Gastrocnemius medialis (tissue), 4 donors: ENCODE measurements around the gene ETS2. TPM values are rescaled to one million over a fixed set of nuclear protein-coding genes. Genes with fewer than 3 reads are reported as not detected.

ENCODE experiments used
- ATAC-seq, 2 donors: fragments of 150-250 bp; one replicate each; pipeline ENCODE4 v1.9.1; 2016
- DNase-seq, 2 donors: peaks; one replicate each; pipeline ENCODE4 v3.0.0-alpha.2; 2019
- H3K27ac ChIP-seq, 4 donors: fragments of 200-600 bp; sonication (generic); 1 replicate in 1 of 4; 2 replicates in 3 of 4; pipeline ENCODE4 v1.5.1; 2016 to 2018; ENCODE audit warnings: mild to moderate bottlenecking in 2 of 4, moderate library complexity in 1 of 4
- H3K27me3 ChIP-seq, 3 donors: fragments of 200-600 bp; sonication (generic) in 2 of 3; 1 replicate in 1 of 3; 2 replicates in 2 of 3; pipeline versions ENCODE4 v1.5.1 to v1.6.0; 2016 to 2019; ENCODE audit warnings: mild to moderate bottlenecking in 1 of 3, moderate library complexity in 1 of 3
- H3K36me3 ChIP-seq, 2 donors: fragments of 200-600 bp; sonication (generic) in 1 of 2; one replicate each; pipeline ENCODE4 v1.5.1; 2017 to 2018
- H3K4me1 ChIP-seq, 2 donors: fragments of 200-600 bp; sonication (generic) in 1 of 2; one replicate each; pipeline ENCODE4 v1.5.1; 2016 to 2017; ENCODE audit warnings: mild to moderate bottlenecking in 2 of 2
- H3K4me3 ChIP-seq, 4 donors: fragments of 200-600 bp; sonication (generic) in 3 of 4; 1 replicate in 1 of 4; 2 replicates in 3 of 4; pipeline ENCODE4 v1.5.1; 2016 to 2019; ENCODE audit warnings: mild to moderate bottlenecking in 2 of 4
- H3K9me3 ChIP-seq, 3 donors: fragments of 200-600 bp; sonication (generic) in 2 of 3; 1 replicate in 1 of 3; 2 replicates in 2 of 3; pipeline ENCODE4 v1.5.1; 2016 to 2019
- CTCF ChIP-seq, 5 experiments: fragments of 450-650 bp in 3 of 5; fragments of 200-600 bp in 2 of 5; sonication (generic) in 2 of 5; IDR thresholded peaks in 4 of 5; conservative IDR thresholded peaks in 1 of 5; 1 replicate in 4 of 5; 2 replicates in 1 of 5; pipeline ENCODE4 v1.5.1; 2016 to 2019; ENCODE audit warnings: antibody characterized with exemption in 5 of 5, mild to moderate bottlenecking in 3 of 5, moderate library complexity in 3 of 5
- POLR2A ChIP-seq, 2 donors: fragments of 450-650 bp; IDR thresholded peaks; one replicate each; pipeline ENCODE4 v1.6.1; 2017; ENCODE audit warnings: antibody characterized with exemption in 2 of 2, mild to moderate bottlenecking in 2 of 2, moderate library complexity in 2 of 2
- in situ Hi-C, 4 donors: fragments of 200-750 bp; cut with MboI; loops; one replicate each; pipeline versions ENCODE4 v1.15.0 to v1.8.0; 2017; ENCODE audit warnings: low sequenced_read_pairs in 4 of 4
- intact Hi-C: fragments of 100-400 bp; cut with DNase I; formaldehyde crosslinking; loops from one replicate; pipeline ENCODE4 v1.15.1; 2023; ENCODE audit warnings: low total_unique reads
- total RNA-seq, 4 donors: library from RNA; depleted of rRNA; stranded (reverse); fragments of >200 nt; gene quantifications; one replicate each; pipeline versions ENCODE4 v1.1.0 to v1.2.3, GENCODE V29; 2016

Gene ETS2
- total RNA-seq, 4 donors from 2014 or later: 51.5 to 136 (median 59.3) TPM

GRCh38 chr21:38807441-38807871 lies 1.7 kb downstream of the ETS2 start:
- H3K27ac ChIP-seq: peak overlapping the region; percentile 92 to 98 (median 97)

GRCh38 chr21:38807986-38808385 lies 2.3 kb downstream of the ETS2 start:
- DNase-seq (no peak), ATAC-seq (no peak)
- H3K9me3 ChIP-seq: no peaks in the 10 kb centered on the region
- peak overlapping the region; percentile 92 to 98 (median 97) for H3K27ac ChIP-seq
- H3K27me3 ChIP-seq: no peaks in the 10 kb centered on the region
- TF ChIP-seq POLR2A (IDR thresholded peaks at IDR 0.05): peak in 1 of 2 donors; percentile 15
- TF ChIP-seq CTCF (IDR thresholded peaks at IDR 0.05 in 4 of 5, conservative IDR thresholded peaks at IDR 0.05 in 1 of 5): no peak
- H3K4me3 ChIP-seq: peak overlapping the region; percentile 74 to 94 (median 84)
- intact Hi-C loops: loop anchor here (5.0 kb wide), 4 partner anchors 44 to 504 kb away; partner anchors contain the start of genes BRWD1 and PSMG1
- peaks cover 3 to 44% of the 10 kb centered on the region in 2 donors for H3K36me3 ChIP-seq
- peaks cover 15 to 37% of the 10 kb centered on the region in 2 donors for H3K4me1 ChIP-seq
- in situ Hi-C loops: loop anchor here (5.0 to 25.0 kb wide), 5 partner anchors 71 to 317 kb away; no protein-coding TSS in a partner anchor

More at GRCh38 chr21:38807441-38807871, 1.7 kb downstream of the ETS2 start:
- in situ Hi-C loops: loop anchor here (5.0 to 25.0 kb wide), 5 partner anchors 70 to 317 kb away; no protein-coding TSS in a partner anchor
- H3K9me3 ChIP-seq: no peaks in the 10 kb centered on the region
- DNase-seq (no peak), ATAC-seq (no peak)
- intact Hi-C loops: loop anchor here (5.0 kb wide), 4 partner anchors 45 to 505 kb away; partner anchors contain the start of genes BRWD1 and PSMG1
- TF ChIP-seq POLR2A (IDR thresholded peaks at IDR 0.05) (no peak), CTCF (IDR thresholded peaks at IDR 0.05 in 4 of 5, conservative IDR thresholded peaks at IDR 0.05 in 1 of 5) (no peak)
- no peaks in the 10 kb centered on the region for H3K27me3 ChIP-seq
- peaks cover 3 to 39% of the 10 kb centered on the region in 2 donors for H3K36me3 ChIP-seq
- peak overlapping the region; percentile 74 to 94 (median 84) for H3K4me3 ChIP-seq
- peaks cover 15 to 32% of the 10 kb centered on the region in 2 donors for H3K4me1 ChIP-seq

GRCh38 chr21:38809198-38809878 lies 3.6 kb downstream of the ETS2 start:
- no peaks in the 10 kb centered on the region for H3K9me3 ChIP-seq
- no peaks in the 10 kb centered on the region for H3K27me3 ChIP-seq
- no peak for DNase-seq
- H3K4me1 ChIP-seq: peaks cover 15 to 41% of the 10 kb centered on the region in 2 donors
- no peak for ATAC-seq
- H3K4me3 ChIP-seq: peak overlapping the region; percentile 74 to 94 (median 84)
- TF ChIP-seq CTCF (IDR thresholded peaks at IDR 0.05 in 4 of 5, conservative IDR thresholded peaks at IDR 0.05 in 1 of 5): no peak
- TF ChIP-seq POLR2A (IDR thresholded peaks at IDR 0.05): no peak
- H3K27ac ChIP-seq: peak overlapping the region; percentile 92 to 98 (median 97)
- peaks cover 14 to 58% of the 10 kb centered on the region in 2 donors for H3K36me3 ChIP-seq
- in situ Hi-C loops (loop anchor here (5.0 to 25.0 kb wide), 5 partner anchors 72 to 315 kb away; no protein-coding TSS in a partner anchor), intact Hi-C loops (loop anchor here (5.0 kb wide), 4 partner anchors 43 to 503 kb away; partner anchors contain the start of genes BRWD1 and PSMG1)

GRCh38 chr21:38810034-38810825 lies 4.5 kb downstream of the ETS2 start:
- Histone ChIP-seq H3K4me1 (peaks cover 15 to 41% of the 10 kb centered on the region in 2 donors), H3K9me3 (no peaks in the 10 kb centered on the region), H3K36me3 (peaks cover 14 to 66% of the 10 kb centered on the region in 2 donors), H3K27ac (peak overlapping the region; percentile 92 to 98 (median 97)), H3K4me3 (peak overlapping the region in 2 of 4 donors; percentile 87 to 94), H3K27me3 (no peaks in the 10 kb centered on the region)
- DNase-seq (no peak), ATAC-seq (no peak)
- intact Hi-C loops (no loop called here), in situ Hi-C loops (loop anchor here in 1 of 4 donors (25.0 kb wide), 1 partner anchor 177 kb away; no protein-coding TSS in a partner anchor)
- TF ChIP-seq POLR2A (IDR thresholded peaks at IDR 0.05): no peak
- no peak for TF ChIP-seq CTCF (IDR thresholded peaks at IDR 0.05 in 4 of 5, conservative IDR thresholded peaks at IDR 0.05 in 1 of 5)
